Keratinocyte (primary cell): Measurements from ENCODE around the gene SH3PXD2A.

Source experiments
- CTCF ChIP-seq, 3 experiments: IDR thresholded peaks in 1 of 3; conservative IDR thresholded peaks in 1 of 3; optimal IDR thresholded peaks in 1 of 3; 2 replicates in 2 of 3; 3 replicates in 1 of 3; pipeline versions ENCODE3 to v1.5.1; 2011; ENCODE audit warnings: low read length in 3 of 3, mild to moderate bottlenecking in 3 of 3, moderate library complexity in 2 of 3, control low read depth in 1 of 3, inconsistent platforms in 1 of 3; ENCODE audit not compliant: insufficient read depth in 2 of 3; ENCODE audit errors: extremely low read depth in 1 of 3
- EZH2 ChIP-seq: IDR thresholded peaks from one replicate; pipeline ENCODE4 v1.6.1; 2012; ENCODE audit warnings: inconsistent platforms, mild to moderate bottlenecking, low read length, moderate library complexity

GRCh38 chr10:103798511-103798910, 56.9 kb downstream of the SH3PXD2A start:
- TF ChIP-seq CTCF (optimal IDR thresholded peaks at IDR 0.05 in 1 of 3, IDR thresholded peaks at IDR 0.05 in 1 of 3, conservative IDR thresholded peaks at IDR 0.05 in 1 of 3; ENCODE audit: extremely low read depth in 1 of 3, insufficient read depth in 2 of 3, low read length in 3 of 3) (no peak), EZH2 (no peak)
